ENCODE data around the gene DNAJC5G.
"Not testable (repeated sequence)": the region's sequence is repeated elsewhere in the genome, so short reads cannot be mapped to it uniquely, and the experiment has no call there.

The DNAJC5G gene

GRCh38 chr2:27313882-27314645, 38.8 kb downstream of the DNAJC5G start:
- no peak for DNase-seq

GRCh38 chr2:27314709-27315108, 39.5 kb downstream of the DNAJC5G start:
- no peak for DNase-seq

- no peak for DNase-seq
Observed at GRCh38 chr2:27315122-27315521, 39.9 kb downstream of the DNAJC5G start.

GRCh38 chr2:27316655-27317412, 41.6 kb downstream of the DNAJC5G start:
- no peak for DNase-seq

- DNase-seq: not testable (repeated sequence)
Observed at GRCh38 chr2:27319839-27320238, 44.6 kb downstream of the DNAJC5G start.

GRCh38 chr2:27320958-27321543, 45.8 kb downstream of the DNAJC5G start:
- DNase-seq: no peak

GRCh38 chr2:27322301-27322765, 47.1 kb downstream of the DNAJC5G start:
- peak in 1 of 2 experiments; percentile 16 for DNase-seq

- DNase-seq: peak; percentile 90 to 92
Observed at GRCh38 chr2:27322766-27323595, 47.7 kb downstream of the DNAJC5G start, which contains the start of gene MPV17. Gene MPV17 (minus strand): TSS chr2:27323097. CDS start chr2:27322517, 580 bp downstream.

- DNase-seq: no peak
Observed at GRCh38 chr2:27323596-27324285, 48.5 kb downstream of the DNAJC5G start.

GRCh38 chr2:27324720-27325119, 49.5 kb downstream of the DNAJC5G start:
- DNase-seq: no peak

Data from activated CD4-positive, alpha-beta T cell treated with anti-CD3 and anti-CD28 coated beads, Interleukin-2, amount 50 U/mL, for 48 hours (primary cell).